HepG2 (cell line): ENCODE results near the gene CLPTM1L. TPM values are rescaled to one million over a fixed set of nuclear protein-coding genes. Genes with fewer than 3 reads are reported as not detected.

ENCODE experiments used
- ATAC-seq: fragments of 200-7000 bp; cut with Tn5 transposase; 3 replicates; pipeline ENCODE4 v1.9.1; 2020; ENCODE audit warnings: mild to moderate bottlenecking, moderate library complexity
- BruUV-seq: library from RNA; stranded (reverse); fragments of 400-500 nt; replicated peaks from 2 replicates; lab custom pipeline; 2021; lab: Mats Ljungman, UMichigan
- CTCF ChIA-PET: fragments of 300-600 bp; formaldehyde crosslinking; extraction: SDS; loops from one replicate; lab custom pipeline; 2021; ENCODE audit warnings: low total read pairs, inconsistent platforms, low intra/inter-chr PET ratio; lab: Yijun Ruan, JAX
- POLR2A ChIA-PET: fragments of 350-600 bp; sonication (Branson Sonifier 250); formaldehyde crosslinking; loops from one replicate; lab custom pipeline; 2020; ENCODE audit warnings: antibody characterized with exemption, inconsistent platforms; lab: Yijun Ruan, JAX
- DNase-seq: peaks from one replicate; pipeline ENCODE4 v3.0.0-alpha.2; 2015; ENCODE audit warnings: low spot score
- FAIRE-seq: peaks from 3 replicates; lab custom pipeline; 2011; peaks lifted over from hg19 to GRCh38; lab: Jason Lieb, UNC
- H2AFZ ChIP-seq: one replicate; pipeline ENCODE4 v1.6.1; 2011; ENCODE audit warnings: low read length, inconsistent platforms
- H3K27ac ChIP-seq: fragments of 300-600 bp; 3 replicates; pipeline ENCODE4 v1.8.0; 2011; ENCODE audit warnings: mixed run types, mild to moderate bottlenecking, mixed read lengths, low read length, inconsistent platforms; ENCODE audit not compliant: insufficient read depth; ENCODE audit errors: extremely low read length
- H3K27me3 ChIP-seq, 2 experiments: fragments of 200-600 bp in 1 of 2; 2 replicates in 1 of 2; 3 replicates in 1 of 2; pipeline versions ENCODE4 v1.6.0 to v1.8.0; 2011; ENCODE audit warnings: low read length in 2 of 2, mild to moderate bottlenecking in 2 of 2, moderate library complexity in 2 of 2, inconsistent platforms in 1 of 2; ENCODE audit not compliant: insufficient read depth in 2 of 2, control insufficient read depth in 1 of 2
- H3K36me3 ChIP-seq, 2 experiments: fragments of 200-600 bp in 1 of 2; replicated peaks in 1 of 2; 2 replicates in 1 of 2; 3 replicates in 1 of 2; pipeline versions ENCODE4 v1.5.1 to v1.8.0; 2011; ENCODE audit warnings: low read length in 2 of 2, inconsistent platforms in 1 of 2; ENCODE audit not compliant: insufficient read depth in 2 of 2, control insufficient read depth in 1 of 2
- H3K4me1 ChIP-seq: 2 replicates; pipeline ENCODE4 v1.5.1; 2012; ENCODE audit warnings: low read length, inconsistent platforms; ENCODE audit not compliant: insufficient read depth
- H3K4me2 ChIP-seq: 2 replicates; pipeline ENCODE4 v1.6.0; 2011; ENCODE audit warnings: low read depth, low read length, inconsistent platforms
- H3K4me3 ChIP-seq, 3 experiments: fragments of 200-600 bp in 1 of 3; sonication (generic), shearing (Covaris generic) in 1 of 3; replicated peaks in 1 of 3; 2 replicates each; pipeline ENCODE4 v1.5.1; 2011 to 2016; ENCODE audit warnings: low read length in 3 of 3, inconsistent platforms in 2 of 3, low read depth in 2 of 3, mild to moderate bottlenecking in 2 of 3, control low read depth in 1 of 3, mixed read lengths in 1 of 3; ENCODE audit not compliant: insufficient read depth in 1 of 3
- H3K79me2 ChIP-seq: one replicate; pipeline ENCODE4 v1.6.1; 2011; ENCODE audit warnings: low read length, inconsistent platforms; ENCODE audit not compliant: insufficient read depth
- H3K9ac ChIP-seq: 2 replicates; pipeline ENCODE4 v1.6.0; 2011; ENCODE audit warnings: mild to moderate bottlenecking, low read depth, low read length, inconsistent platforms; ENCODE audit not compliant: insufficient read depth
- H3K9me3 ChIP-seq: 2 replicates; pipeline ENCODE4 v1.5.1; 2012; ENCODE audit warnings: mild to moderate bottlenecking, low read length
- H4K20me1 ChIP-seq: 2 replicates; pipeline ENCODE4 v1.6.0; 2011; ENCODE audit warnings: inconsistent platforms, mild to moderate bottlenecking, low read length, moderate library complexity; ENCODE audit not compliant: insufficient read depth
- ATF6 ChIP-seq: sonication (generic); formaldehyde crosslinking; conservative IDR thresholded peaks from 2 replicates; pipeline ENCODE4 v1.4.0; 2020; ENCODE audit warnings: missing genetic modification reagents
- IRF9 ChIP-seq: sonication (generic); formaldehyde crosslinking; IDR thresholded peaks from 2 replicates; pipeline ENCODE4 v1.8.0; 2022; ENCODE audit warnings: missing genetic modification reagents, mild to moderate bottlenecking, borderline replicate concordance
- REL ChIP-seq: sonication (generic); formaldehyde crosslinking; conservative IDR thresholded peaks from 2 replicates; pipeline ENCODE4 v1.8.0; 2022; ENCODE audit warnings: mild to moderate bottlenecking, missing genetic modification reagents, moderate library complexity
- TAF1 ChIP-seq: sonication (generic); formaldehyde crosslinking; IDR thresholded peaks from 2 replicates; pipeline ENCODE4 v1.4.0; 2020; ENCODE audit warnings: missing genetic modification reagents
- TBX2 ChIP-seq: sonication (generic); formaldehyde crosslinking; IDR thresholded peaks from 2 replicates; pipeline ENCODE4 v1.5.0; 2020; ENCODE audit warnings: missing genetic modification reagents, mild to moderate bottlenecking, borderline replicate concordance
- ZNF326 ChIP-seq: sonication (generic); formaldehyde crosslinking; IDR thresholded peaks from 2 replicates; pipeline ENCODE4 v1.4.0; 2020; ENCODE audit warnings: missing genetic modification reagents, borderline replicate concordance
- ZNF720 ChIP-seq: sonication (generic); formaldehyde crosslinking; IDR thresholded peaks from 2 replicates; pipeline ENCODE4 v1.4.0; 2020; ENCODE audit warnings: missing genetic modification reagents
- WGBS: methylation state at CpG from one replicate; pipeline ENCODE4 v1.1.6; 2017; ENCODE audit warnings: low lambda C conversion rate; 5-methylcytosine and 5-hydroxymethylcytosine counted together
- in situ Hi-C: cut with HindIII; loops from 2 replicates; pipeline ENCODE4 v1.10.0; 2017; ENCODE audit warnings: low pct_unique_long_range_greater_than_20kb; ENCODE audit not compliant: extremely low pct_ligation_motif_present
- intact Hi-C: fragments of 100-400 bp; cut with micrococcal nuclease; formaldehyde crosslinking; loops from one replicate; pipeline ENCODE4 v1.10.0; 2022; ENCODE audit not compliant: unreplicated experiment
- polyA plus RNA-seq, 8 experiments: library from polyadenylated mRNA; depleted of rRNA in 3 of 8; stranded (reverse) in 7 of 8; unstranded in 1 of 8; fragments of >200 nt; fragmentation: Illumina TruSeq in 4 of 8; extraction: Trizol in 4 of 8; gene quantifications; 2 replicates each; pipeline versions ENCODE4 v1.2.1 to v1.2.3, GENCODE V29; 2011 to 2016; ENCODE audit warnings: low read depth in 4 of 8, missing spikeins in 1 of 8, mixed read lengths in 1 of 8; ENCODE audit not compliant: insufficient read depth in 1 of 8
- total RNA-seq, 5 experiments: library from RNA; depleted of rRNA; stranded (reverse); fragments of >200 nt; fragmentation: Illumina TruSeq; extraction: Trizol; gene quantifications; 2 replicates each; pipeline ENCODE4 v1.2.3, GENCODE V29; 2016; ENCODE audit warnings: low read depth in 1 of 5

The CLPTM1L gene
- total and polyA plus RNA-seq, 2 of the 13 experiments (the other 11 are each of a cell fraction or from before 2014, with no cell fraction given) = 80.3 to 124 TPM

- H2AFZ ChIP-seq = no peak overlapping the region
- H3K9ac ChIP-seq = no peak overlapping the region
- H3K9me3 ChIP-seq = no peaks in the 10 kb centered on the region
- peaks cover 20% of the 10 kb centered on the region for H3K4me1 ChIP-seq
- TF ChIP-seq ZNF720 (no peak), TBX2 (CRISPR knock-in tag) (no peak), REL (CRISPR knock-in tag) (no peak), IRF9 (CRISPR knock-in tag) (no peak), TAF1 (no peak), ATF6 (no peak), ZNF326 (CRISPR knock-in tag) (no peak)
- ATAC-seq (no peak), FAIRE-seq (no peak), DNase-seq (no peak)
- no peaks in the 10 kb centered on the region for H4K20me1 ChIP-seq
- WGBS = 50% methylated on average over 18 of the region's 25 CpGs
- intact Hi-C loops (no loop called here), in situ Hi-C loops (no loop called here)
- H3K27me3 ChIP-seq = peaks cover 6 to 35% of the 10 kb centered on the region in 2 experiments; a peak in 4 of 5 replicates
- ChIA-PET CTCF (no interaction called here), POLR2A (no interaction called here)
- BruUV-seq = no TSS peak
- H3K36me3 ChIP-seq = peaks cover 0 to 5% of the 10 kb centered on the region in 2 experiments; a peak in 1 of 5 replicates
- no peaks in the 10 kb centered on the region for H3K79me2 ChIP-seq
- H3K4me3 ChIP-seq = no peak overlapping the region
- H3K4me2 ChIP-seq = no peak overlapping the region
- no peak overlapping the region for H3K27ac ChIP-seq
Measured at GRCh38 chr5:1312993-1313833, 31.7 kb downstream of the CLPTM1L start.
